ENCODE measurements around the gene RCAN1. TPM values are rescaled to one million over a fixed set of nuclear protein-coding genes. Genes with fewer than 3 reads are reported as not detected.

Gene RCAN1
- total and polyA plus RNA-seq, 2 of the 13 experiments (the other 11 are each of a cell fraction or from before 2014, with no cell fraction given), result 9.4 to 34.1 TPM

DNA sequence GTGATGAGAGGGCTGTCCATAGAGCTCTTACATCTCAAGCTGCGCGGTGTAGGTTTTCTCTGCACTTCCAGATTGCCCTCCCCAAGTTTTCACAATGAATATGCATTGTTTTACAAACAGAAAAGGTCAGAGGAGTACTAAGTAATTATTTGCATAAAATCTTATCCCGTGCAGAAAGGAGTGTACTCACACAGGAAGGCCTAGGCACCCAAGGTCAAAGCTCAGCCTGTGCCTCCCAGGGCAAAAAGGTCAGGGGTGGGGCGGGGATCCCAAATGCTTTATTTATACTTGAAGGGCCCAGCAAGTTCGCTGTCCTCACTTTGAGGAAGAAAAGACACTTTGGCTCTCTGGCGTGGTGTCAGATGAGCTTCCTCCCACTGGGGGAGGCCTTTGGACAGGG, 92.6 kb downstream of the RCAN1 start (continued):
- TF ChIP-seq ZBTB38 (CRISPR knock-in tag; IDR thresholded peaks at IDR 0.05) (no peak), RFX5 (IDR thresholded peaks at IDR 0.05; ENCODE audit: low read depth, low read length) (no peak), CCAR2 (optimal IDR thresholded peaks at IDR 0.05; ENCODE audit: low read depth, low read length) (no peak), KDM5B (CRISPR knock-in tag; IDR thresholded peaks at IDR 0.05; ENCODE audit: borderline replicate concordance) (no peak), ZNF773 (CRISPR knock-in tag; IDR thresholded peaks at IDR 0.05; ENCODE audit: borderline replicate concordance) (no peak), NR1H2 (CRISPR knock-in tag; IDR thresholded peaks at IDR 0.05; ENCODE audit: borderline replicate concordance, low read depth) (no peak), ZNF839 (CRISPR knock-in tag; IDR thresholded peaks at IDR 0.05; ENCODE audit: borderline replicate concordance) (no peak), MYNN (CRISPR knock-in tag; IDR thresholded peaks at IDR 0.05; ENCODE audit: low read depth) (no peak), ZFAT (CRISPR knock-in tag; conservative IDR thresholded peaks at IDR 0.05) (no peak), HMGA1 (CRISPR knock-in tag; conservative IDR thresholded peaks at IDR 0.05) (no peak), KAT7 (CRISPR knock-in tag; IDR thresholded peaks at IDR 0.05; ENCODE audit: borderline replicate concordance) (no peak), ZNF75D (CRISPR knock-in tag; IDR thresholded peaks at IDR 0.05; ENCODE audit: borderline replicate concordance) (no peak), SIN3A (IDR thresholded peaks at IDR 0.05; ENCODE audit: borderline replicate concordance, low read depth, low read length) (no peak), ZNF552 (CRISPR knock-in tag; IDR thresholded peaks at IDR 0.05; ENCODE audit: borderline replicate concordance) (no peak), MAFG (CRISPR knock-in tag; IDR thresholded peaks at IDR 0.05) (no peak), CCDC6 (CRISPR knock-in tag; IDR thresholded peaks at IDR 0.05) (0 out of 2 replicates have a peak, but pooled peaks have one; percentile 23), SMC3 (IDR thresholded peaks at IDR 0.05; ENCODE audit: low read length) (no peak), PLRG1 (conservative IDR thresholded peaks at IDR 0.05) (no peak), ISL2 (CRISPR knock-in tag; IDR thresholded peaks at IDR 0.05) (peak; percentile 82), RBFOX2 (IDR thresholded peaks at IDR 0.05; ENCODE audit: low read depth, low read length) (no peak), HNRNPLL (IDR thresholded peaks at IDR 0.05; ENCODE audit: low read depth, low read length, poor library complexity, severe bottlenecking) (no peak), ZNF337 (CRISPR knock-in tag; IDR thresholded peaks at IDR 0.05; ENCODE audit: borderline replicate concordance, low read depth) (no peak), CHD4 (IDR thresholded peaks at IDR 0.05; ENCODE audit: borderline replicate concordance, low read length) (no peak), ZFP90 (CRISPR knock-in tag; IDR thresholded peaks at IDR 0.05; ENCODE audit: borderline replicate concordance) (no peak), NFE2 (CRISPR knock-in tag; IDR thresholded peaks at IDR 0.05) (no peak), SMAD1 (CRISPR knock-in tag; IDR thresholded peaks at IDR 0.05; ENCODE audit: borderline replicate concordance, low read depth) (no peak), KAT8 (CRISPR knock-in tag; IDR thresholded peaks at IDR 0.05) (no peak), ERF (CRISPR knock-in tag; IDR thresholded peaks at IDR 0.05) (no peak), NCOA2 (CRISPR knock-in tag; IDR thresholded peaks at IDR 0.05) (peak; percentile 87), NKX3-1 (CRISPR knock-in tag; IDR thresholded peaks at IDR 0.05) (no peak), HOXD1 (CRISPR knock-in tag; IDR thresholded peaks at IDR 0.05) (no peak)
- TF ChIP-seq, protein P1, sequence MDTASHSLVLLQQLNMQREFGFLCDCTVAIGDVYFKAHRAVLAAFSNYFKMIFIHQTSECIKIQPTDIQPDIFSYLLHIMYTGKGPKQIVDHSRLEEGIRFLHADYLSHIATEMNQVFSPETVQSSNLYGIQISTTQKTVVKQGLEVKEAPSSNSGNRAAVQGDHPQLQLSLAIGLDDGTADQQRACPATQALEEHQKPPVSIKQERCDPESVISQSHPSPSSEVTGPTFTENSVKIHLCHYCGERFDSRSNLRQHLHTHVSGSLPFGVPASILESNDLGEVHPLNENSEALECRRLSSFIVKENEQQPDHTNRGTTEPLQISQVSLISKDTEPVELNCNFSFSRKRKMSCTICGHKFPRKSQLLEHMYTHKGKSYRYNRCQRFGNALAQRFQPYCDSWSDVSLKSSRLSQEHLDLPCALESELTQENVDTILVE (CRISPR knock-in tag; IDR thresholded peaks at IDR 0.05), result no peak
- TF ChIP-seq, protein P2, sequence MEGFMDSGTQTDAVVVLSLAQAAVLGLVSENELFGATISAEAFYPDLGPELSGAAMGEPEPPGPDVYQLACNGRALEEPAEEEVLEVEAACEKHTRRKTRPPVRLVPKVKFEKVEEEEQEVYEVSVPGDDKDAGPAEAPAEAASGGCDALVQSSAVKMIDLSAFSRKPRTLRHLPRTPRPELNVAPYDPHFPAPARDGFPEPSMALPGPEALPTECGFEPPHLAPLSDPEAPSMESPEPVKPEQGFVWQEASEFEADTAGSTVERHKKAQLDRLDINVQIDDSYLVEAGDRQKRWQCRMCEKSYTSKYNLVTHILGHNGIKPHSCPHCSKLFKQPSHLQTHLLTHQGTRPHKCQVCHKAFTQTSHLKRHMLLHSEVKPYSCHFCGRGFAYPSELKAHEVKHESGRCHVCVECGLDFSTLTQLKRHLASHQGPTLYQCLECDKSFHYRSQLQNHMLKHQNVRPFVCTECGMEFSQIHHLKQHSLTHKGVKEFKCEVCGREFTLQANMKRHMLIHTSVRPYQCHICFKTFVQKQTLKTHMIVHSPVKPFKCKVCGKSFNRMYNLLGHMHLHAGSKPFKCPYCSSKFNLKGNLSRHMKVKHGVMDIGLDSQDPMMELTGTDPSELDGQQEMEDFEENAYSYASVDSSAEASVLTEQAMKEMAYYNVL (CRISPR knock-in tag; IDR thresholded peaks at IDR 0.05; ENCODE audit: borderline replicate concordance), result no peak

Data from HepG2 (cell line).